ENCODE measurements around the gene KMT5B.
A peak's percentile ranks its signal among the peaks of the same experiment; 100 is the strongest.

Gene KMT5B

DNA sequence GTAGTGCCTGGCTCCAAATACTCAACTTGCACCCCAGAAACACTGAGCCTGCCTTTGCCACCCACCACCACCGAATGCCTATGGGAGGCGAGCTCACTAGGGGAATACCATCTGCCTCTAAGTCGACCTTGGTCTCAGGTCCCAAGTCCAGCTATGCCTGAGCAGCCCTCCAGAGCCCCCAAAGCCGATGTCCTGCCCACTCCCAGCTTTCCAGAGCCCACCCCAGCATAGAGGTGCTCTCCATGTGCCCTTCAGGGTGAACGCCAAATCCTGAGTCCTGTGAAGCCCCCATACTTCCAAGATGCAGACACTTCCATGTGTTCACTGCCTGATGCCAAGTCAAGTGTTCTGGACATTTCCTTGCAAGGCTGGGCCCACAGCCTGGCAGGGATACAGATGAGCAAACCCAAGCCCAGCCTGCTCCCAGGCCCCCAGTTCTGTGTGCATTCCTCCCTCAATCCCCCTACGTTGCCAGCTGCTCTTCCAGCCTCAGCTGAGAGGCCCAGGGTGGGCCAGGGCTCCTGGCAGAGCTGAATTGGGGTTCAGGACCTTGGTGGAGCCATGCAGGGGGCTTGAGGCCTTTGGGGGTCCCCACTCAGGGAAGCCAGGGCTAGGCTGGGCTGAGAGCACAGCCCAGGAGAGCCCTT is 2.6 kb upstream of the KMT5B start:
- no peak for DNase-seq

DNA sequence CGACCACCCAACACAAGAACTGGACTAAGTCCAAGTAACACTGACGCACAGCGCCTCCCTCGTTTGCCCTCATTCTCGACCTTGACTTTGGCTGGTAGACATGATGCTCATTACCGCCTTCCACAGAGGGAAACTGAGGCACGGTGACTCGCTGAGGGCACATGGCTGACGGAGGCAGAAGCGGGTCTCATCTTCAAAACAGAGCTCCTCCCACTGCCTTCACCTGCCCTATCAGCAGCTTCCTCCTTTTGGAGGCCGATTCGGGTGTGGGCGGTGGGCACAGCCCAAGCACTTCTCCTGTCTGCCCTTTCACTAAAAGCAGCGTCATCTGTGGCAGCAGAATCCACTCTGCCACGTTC is 2.0 kb upstream of the KMT5B start:
- no peak for DNase-seq

DNA sequence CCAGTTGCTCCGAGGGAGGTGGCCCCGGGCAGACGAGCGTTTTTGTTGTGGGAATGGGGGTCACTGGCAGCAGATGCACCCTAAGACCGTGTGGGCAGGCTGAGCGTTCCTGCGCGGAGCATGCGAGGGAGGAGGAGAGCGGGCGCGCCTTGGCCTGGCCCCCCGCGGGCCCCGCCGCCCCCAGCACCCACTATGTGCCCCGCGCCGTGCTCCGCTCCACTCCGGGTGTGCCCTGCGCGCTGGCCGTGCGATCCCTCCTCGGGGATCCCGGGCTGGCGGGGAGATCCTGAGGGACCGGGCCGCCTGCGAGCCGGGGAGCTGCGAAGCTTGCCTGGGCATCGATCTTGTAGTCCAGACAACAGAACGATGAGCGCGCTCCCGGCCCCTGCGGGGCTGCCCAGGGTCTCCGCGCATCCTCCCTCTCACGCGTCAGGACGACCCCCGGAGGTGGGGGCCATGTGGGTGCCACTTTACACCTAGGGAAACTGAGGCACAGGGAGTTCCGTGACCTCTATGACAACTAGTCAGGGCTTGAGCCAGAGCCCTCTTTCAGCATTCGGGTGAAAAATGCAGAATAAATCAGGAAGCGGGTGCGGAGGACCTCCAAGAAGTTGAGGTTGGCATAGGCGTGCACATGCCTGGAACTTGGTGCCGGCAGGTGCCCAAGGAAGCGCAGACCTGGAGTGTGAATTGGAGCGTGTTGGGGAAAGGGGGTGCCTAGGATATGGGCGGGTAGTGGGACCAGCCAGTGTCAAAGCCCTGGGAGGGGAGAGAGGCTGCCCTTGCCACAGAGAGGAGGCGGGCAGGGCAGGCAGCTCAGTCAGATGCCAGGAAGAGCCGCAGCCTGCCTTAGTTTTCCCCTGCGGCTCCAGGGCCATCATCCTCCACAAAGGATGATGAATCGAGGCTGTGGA is 1.3 kb upstream of the KMT5B start:
- DNase-seq, result no peak

DNA sequence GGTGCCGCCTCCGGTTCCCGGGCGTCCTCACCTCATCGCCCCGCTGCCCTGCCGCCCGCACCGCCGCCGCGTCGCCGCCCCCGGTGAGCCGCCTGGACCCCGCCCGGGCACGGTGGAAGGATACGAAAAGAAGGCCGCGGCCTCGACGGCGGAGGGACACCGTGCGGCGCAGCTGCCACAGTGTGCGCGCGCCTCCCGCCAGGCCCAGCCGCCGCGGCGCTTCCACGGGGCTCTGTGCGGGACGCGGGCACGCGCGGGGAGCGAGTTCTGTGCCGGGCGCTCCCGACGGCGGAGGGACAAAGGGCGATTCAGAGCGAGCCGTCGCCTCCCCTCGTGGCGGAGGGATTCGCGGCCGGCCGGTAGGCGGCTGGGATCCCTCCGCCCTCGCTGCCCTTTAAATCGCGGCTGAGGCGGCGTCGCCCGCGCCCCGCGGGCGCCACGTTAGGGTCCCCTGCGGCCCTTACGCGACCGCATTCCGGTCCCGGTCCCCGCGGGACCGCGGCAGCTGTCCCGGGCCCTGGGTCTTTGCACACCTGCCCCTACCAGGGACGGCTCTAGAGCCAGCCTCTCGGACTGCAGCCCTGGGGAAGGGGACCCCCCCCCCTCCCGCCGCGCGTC is 568 bp upstream of the KMT5B start:
- no peak for DNase-seq

DNA sequence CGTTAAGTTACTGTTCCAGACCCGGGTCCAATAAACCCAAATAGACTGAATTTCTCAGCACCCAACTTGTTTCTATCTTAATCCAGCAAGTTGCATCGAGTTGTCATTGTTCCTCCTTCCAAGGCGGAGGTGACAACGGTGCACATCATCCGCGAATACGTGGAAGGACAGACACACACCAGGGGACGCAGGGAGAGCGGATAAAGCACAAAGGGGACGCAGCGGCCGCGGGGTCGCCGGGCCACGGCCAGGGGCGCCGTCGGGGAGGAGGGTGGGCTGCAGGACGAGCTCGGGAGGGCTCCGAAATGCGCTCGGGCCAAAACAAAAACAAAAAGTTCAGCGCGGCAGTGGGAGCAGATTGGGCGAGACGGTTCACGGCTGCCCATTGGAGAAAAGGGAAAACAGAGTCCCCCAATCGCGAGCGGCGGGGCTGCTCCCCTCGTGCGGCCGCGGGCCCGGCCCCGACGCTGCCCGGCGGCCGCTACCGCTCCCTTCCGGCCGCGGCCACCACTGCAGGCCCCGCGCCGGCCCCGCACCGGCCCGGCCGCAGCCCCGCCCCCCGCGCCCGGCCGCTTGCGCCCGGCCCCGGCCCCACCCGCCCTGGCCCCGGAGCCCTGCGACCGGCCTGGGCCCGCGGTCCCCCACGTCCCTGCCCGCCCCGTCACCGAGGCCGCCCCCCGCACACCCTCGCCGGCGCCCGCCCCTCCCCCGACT is 518 bp downstream of the KMT5B start:
- no peak for DNase-seq

DNA sequence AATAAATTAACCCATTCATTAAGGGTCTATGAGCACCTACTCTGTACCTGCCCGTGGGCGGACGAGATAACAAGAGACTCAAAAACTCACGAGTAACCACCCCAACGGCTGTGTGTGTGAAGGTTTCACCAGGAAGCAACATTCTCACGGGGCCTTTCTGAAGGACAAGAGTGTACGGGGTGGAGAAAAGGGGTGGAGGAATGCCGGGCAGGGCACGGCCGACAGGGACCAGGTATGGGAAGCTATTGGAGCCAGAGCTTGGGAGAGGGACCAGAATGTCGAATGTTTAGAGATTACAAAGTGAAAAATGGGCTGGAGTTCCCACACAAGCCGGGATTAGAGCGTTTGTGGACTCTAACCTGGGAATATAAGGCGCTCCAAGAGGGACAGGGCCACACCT is 1.6 kb downstream of the KMT5B start:
- no peak for DNase-seq

DNA sequence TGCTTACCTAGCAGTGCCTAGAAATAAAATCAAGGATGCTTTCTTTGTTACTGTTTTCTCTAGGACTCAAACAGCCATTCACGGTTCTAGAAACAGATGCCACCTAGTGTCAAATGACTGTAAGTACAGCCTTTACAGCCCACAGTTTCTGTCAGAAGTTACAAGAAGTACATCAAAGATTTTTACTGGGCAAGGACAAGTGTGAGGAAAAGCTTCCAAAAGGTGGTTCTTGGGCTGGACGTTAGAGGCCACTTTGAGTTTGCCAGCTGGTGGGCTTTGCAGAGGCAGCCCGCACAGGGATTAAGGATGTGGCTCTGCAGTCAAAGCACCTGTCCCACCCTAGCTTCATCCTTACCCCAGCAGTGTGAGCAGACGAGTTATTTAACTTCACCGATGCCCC is 6.9 kb downstream of the KMT5B start:
- peak in 1 of 2 experiments; percentile 42 for DNase-seq

DNA sequence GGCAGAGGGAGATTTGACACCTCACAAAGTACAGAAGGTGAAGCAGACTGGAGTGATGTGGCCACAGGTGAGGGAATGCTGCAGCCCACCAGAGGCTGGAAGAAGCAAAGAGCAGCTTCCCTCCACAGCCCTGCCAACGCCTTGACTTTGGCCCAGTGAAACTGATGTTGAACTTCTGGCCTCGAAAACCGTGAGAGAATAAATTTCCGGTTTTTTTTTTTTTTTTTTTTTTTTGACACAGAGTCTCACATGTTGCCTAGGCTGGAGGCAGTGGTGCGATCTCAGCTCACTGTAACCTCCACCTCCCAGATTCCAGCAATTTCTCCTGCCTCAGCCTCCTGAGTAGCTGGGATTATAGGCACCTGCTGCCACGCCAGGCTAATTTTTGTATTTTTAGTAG is 8.7 kb downstream of the KMT5B start:
- no peak for DNase-seq

DNA sequence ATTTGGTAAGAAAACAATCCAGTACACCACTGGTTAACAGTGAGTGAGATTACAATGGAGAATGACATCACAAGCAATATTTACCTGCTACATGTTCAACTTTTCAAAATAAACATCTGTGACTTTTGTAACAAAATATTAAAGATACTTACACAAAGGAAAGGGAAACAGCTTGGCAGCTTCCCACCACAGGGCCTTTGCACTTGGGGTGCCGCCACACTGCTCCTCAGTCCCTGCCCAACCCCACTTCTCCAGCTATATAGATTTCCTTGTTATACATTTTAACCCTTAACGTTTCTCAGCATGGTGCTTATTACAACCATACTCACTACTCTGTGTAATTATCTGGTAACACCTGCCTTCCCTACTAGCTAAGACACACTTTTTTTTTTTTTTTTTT is 10.9 kb downstream of the KMT5B start:
- DNase-seq, result no peak

DNA sequence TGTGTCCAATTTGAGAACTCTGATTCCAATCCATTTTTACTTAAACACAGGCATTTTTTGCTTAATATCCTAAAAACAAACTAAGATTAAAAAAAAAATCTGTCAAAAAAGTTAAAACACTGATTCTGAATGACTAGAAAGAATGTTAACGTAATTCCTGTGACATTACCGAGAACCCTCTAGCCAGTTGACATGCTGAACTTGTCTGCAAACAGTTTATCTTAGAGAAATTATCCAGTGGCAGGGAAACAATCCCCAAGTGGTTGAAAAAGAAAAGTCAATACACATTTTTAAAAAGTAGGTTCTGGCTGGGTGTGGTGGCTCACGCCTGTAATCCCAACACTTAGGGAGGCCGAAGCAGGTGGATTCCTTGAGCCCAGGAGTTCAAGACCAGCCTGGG is 11.6 kb downstream of the KMT5B start:
- DNase-seq, result no peak

DNA sequence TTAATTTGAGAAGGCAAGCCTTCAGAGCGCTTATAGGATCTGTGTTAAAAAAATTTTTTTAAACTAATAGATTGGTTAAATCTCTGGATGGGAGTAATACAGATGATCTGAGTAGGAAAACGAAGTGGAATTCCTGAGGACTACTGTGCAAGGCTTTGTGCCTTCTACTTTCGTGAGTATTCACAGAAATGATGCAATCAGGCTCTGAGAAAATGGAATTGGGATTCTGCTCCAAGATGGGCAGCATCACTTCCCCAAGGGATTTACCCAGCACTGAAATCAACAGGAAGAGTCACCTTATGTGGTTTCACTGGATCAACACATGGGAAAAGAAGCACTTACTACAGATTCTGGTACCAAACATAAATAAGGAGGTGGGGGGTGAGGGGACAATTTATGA is 12.5 kb downstream of the KMT5B start:
- DNase-seq, result no peak

DNA sequence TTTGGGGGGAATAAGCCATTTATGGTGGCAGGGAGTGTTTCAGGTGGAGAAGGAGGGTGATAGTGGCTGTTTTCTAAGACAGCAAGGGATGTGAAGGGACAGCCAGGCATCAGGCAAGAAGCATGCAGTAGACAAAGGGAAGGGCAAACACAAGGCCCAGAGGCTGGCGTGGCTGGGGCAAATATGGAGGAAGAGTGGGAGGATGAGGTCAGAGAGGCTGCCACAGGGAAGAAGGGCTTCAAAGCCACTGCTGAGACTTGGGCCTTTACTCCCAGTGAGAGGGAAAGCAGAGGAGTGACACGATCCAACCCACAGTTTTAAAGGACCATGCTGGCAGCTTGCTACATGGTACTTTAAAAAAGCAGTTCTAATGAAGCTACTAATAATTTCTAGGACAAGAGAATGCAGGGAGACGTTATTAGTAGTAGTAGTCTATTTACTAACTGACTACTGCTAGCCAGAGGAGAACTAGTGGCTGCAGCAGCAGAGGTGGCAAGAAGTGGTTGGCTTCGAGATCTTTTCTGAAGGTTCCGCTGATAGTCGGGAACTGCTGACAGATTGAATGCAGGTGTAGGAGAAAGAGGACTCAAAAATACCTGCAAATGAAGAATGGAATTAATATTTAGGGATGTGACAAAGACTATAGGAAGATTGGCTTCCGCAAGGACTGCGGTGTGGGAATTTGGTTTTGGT is 13.7 kb downstream of the KMT5B start:
- DNase-seq, result no peak

DNA sequence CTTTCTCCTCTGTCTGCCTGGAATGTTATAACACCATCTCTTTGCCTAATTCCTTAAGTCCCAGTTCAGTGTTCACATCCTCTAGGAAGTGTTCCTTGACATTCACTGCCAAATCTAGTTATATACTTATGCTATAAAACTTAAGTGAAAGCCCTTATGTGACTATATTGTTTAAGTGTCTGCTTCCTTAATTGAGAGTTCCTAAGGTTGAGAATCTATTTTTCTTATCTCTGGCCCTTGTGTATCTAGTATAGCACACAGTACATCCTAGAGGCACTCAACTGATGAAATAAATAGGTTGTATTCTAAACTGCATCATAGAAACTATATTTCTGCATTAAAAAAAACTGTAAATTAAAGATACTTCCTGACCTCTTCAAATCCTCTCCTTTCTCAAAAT is 16.9 kb downstream of the KMT5B start:
- no peak for DNase-seq

DNA sequence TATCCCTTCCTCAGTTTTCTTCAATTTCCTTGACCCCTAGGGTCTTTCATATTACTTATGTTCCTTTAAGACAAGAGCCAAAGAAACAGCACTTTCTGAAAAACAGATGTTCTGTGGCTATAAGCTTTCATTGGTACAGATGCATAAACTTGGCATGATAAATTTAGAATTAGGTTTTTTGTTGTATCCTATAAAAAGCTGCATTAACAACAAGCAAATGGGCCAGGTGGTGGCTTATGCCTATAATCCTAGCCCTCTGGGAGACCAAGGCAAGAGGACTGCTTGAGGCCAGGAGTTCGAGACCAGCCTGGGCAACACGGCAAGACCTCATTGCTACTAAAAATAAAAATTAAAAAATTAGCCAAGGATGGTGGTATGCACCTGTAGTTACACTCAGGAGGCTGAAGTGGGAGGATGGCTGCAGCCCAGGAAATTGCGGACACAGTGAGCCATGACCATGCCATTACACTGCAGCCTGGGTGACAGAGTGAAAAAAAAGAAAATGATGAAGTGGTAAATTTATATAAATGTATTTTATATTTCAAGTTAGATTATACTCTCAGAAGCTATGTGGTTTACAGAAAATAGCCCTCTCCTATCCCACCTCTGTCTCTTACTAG is 18.3 kb downstream of the KMT5B start:
- no peak for DNase-seq

DNA sequence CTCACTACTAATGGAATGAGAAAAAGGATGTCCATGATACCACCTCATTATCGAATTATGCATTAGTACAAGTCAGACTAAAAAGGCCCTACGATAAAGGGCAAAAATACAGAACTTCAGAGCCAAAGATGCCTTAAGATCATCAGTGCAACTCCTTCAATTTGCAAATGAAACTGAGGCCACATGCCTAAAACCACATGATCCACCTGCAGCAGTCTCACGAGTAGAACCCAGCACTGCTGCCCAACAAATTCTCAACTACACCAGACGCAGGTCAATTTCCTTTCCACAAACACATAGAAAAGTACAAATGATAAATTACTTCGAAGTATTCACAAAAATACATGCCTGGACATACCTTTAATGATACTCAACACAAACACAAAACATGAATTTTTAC is 20.1 kb downstream of the KMT5B start:
- DNase-seq, result no peak

DNA sequence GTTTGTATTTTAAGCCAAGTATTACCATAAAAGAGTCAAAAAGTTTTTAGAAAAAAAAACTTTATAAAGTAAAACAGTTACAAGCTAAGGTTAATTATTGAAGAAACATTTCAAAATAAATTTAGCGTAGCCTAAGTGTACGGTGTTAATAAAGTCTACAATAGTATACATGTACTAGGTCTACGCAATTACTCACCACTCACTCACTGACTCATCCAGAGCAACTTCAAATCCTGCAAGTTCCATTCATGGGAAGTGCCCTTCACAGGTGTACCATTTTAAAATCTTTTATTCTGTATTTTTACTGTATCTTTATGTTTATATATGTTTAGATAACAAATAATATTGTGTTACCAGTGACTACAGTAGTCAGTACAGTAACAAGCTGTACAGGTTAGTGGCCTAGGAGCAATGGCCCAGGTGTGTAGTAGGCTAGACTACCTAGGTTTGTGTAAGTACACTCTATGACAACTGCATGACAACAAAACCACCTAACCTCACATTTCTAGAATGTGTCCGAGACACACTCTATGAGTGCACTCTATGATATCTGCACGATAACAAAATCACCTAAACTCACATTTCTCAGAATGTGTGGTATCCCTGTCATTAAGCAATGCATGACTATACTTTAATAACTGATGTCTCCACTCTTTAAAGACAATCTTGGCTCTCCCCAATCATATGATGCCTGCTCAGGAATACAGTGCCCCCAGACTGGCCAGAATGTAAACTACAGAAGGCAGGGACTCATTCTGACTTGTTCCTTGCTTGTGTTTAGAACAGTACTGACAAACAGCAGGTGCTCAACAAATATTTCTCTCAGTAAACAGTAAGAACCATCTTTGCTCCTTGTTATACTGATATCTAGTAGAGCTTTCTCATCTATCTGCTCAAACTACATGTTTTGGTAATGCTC is 21.2 kb downstream of the KMT5B start:
- no peak for DNase-seq

DNA sequence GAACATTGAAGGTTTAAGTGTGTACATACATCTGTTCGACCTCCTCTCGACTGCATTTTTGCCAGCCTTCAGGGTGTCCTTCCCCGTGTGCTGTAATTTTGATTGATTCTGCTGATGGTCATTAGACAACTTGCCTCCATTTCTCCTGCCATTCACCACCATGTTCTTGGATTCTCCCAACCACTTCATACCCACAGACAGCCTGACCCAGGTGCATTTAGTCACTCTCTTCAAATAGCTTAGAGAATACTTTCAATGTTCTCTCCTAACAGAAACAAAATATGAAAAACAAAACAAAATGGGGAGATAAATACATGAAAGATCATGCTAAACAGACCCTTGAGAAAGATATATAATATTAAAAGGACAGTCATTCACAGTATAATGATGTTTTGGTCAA is 23.2 kb downstream of the KMT5B start:
- DNase-seq, result no peak

DNA sequence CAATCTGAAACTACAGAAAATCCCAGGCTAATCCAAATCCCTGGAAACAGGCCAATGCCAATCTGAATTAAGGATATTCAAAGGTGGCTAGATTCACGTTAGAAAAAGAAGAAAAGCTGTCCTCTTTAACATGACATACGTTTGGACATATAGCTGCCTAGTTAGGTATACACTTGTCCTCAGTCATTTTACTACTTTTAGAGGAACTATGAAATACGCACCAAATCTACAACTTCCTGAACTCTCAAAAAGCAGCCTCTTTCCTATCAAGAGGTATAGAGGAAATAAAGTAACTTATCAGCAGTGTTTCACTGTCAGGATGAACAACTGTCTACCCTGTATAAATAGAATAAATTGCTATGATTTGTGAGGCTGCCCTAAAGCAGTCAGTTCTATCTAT is 24.0 kb downstream of the KMT5B start:
- DNase-seq, result no peak

DNA sequence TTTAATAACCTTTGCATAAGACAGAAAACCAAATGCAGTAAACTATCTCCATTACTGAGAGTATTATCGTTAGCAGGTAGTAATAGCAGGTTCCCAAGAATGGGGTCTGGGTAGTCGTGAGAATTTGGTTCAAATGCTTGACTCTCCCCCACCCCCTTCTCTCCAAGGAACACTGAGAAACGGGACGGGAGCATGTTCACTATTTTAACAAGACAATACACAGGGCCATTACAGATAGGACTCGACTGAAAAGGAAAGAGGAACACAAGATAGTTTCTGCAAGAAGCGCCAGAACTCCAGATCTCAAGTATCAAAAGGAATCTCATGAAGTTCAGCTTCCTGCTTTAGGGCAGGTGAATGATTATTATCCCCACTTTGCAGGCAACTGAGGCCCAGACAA is 27.0 kb downstream of the KMT5B start:
- no peak for DNase-seq

DNA sequence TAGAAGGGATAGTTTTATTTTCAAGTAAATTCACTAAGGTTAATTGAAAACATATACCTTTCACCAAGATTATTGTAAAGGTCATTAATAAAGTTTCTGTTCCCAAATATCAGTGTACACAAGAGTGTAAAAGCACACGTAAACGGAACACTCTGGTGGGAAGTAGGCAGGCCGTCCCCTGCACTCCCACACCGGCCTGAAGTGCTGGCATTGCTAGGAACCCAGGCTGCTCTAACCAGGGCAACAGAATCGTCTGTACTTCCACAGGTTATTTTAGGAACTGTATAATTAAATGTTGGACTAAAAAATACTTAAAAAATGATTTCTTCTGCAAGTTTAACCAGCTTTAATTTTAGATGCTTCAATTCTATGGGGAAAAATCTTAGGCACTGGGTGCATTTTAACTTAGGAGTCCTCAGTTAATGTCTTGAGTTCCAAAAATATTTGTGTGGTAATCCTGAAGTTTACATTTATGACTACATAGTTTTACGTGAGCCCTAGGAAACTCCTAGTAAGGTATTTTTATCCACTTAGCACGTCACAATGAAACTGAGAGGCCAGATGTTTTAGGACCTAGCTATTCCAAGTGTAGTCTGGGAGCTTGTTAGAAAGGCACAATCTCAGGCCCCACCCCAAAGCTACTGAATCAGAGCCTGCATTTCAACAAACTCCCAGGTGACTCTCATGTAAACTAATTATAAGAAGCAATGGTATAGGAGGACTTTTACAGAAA is 31.2 kb downstream of the KMT5B start:
- no peak for DNase-seq

DNA sequence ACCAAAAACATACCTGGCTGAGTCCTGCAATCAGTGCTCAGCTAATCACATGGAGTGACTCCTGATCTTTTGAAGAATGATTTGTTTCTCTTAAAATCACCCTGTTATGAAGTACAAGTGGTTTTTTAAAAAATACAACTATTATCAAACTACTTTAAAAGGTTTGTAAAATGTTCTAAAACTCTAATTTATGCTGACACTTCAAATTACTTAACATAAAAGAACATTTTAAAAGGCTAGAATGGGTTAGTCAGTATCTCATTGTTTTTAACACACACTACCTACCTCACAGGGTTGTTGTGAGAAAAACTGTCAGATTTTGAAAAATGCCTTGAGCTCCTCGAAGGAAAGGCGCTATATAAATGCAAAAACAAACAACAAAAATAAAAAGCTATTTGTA is 33.2 kb downstream of the KMT5B start:
- DNase-seq, result no peak
